CD4-positive, alpha-beta T cell (primary cell): Measurements from ENCODE around the gene LGI1. TPM values are rescaled to one million over a fixed set of nuclear protein-coding genes. Genes with fewer than 3 reads are reported as not detected.

Experiments used
- ATAC-seq: fragments of 200-7000 bp; cut with Tn5 transposase; one replicate; pipeline ENCODE4 v1.10.0; 2022; ENCODE audit warnings: mild to moderate bottlenecking; ENCODE audit not compliant: poor library complexity
- CTCF ChIA-PET: fragments of 350-600 bp; sonication (Branson Sonifier 250); formaldehyde crosslinking; loops from one replicate; lab custom pipeline; 2021; ENCODE audit warnings: antibody characterized with exemption, inconsistent platforms; lab: Charles Lee
- POLR2A ChIA-PET: fragments of 350-600 bp; sonication (Branson Sonifier 250); formaldehyde crosslinking; loops from one replicate; lab custom pipeline; 2021; ENCODE audit warnings: antibody characterized with exemption, inconsistent platforms; lab: Charles Lee
- DNase-seq, 14 experiments: peaks; one replicate each; pipeline ENCODE4 v3.0.0-alpha.2; 2013 to 2020; ENCODE audit warnings: mixed read lengths in 2 of 14
- H3K27ac ChIP-seq, 2 donors: one replicate each; pipeline versions ENCODE4 v1.5.1 to v1.7.0; 2013; ENCODE audit warnings: low read length in 2 of 2, low read depth in 1 of 2, mild to moderate bottlenecking in 1 of 2
- H3K27me3 ChIP-seq, 2 experiments: 1 replicate in 1 of 2; 2 replicates in 1 of 2; pipeline versions ENCODE4 v1.6.1 to v1.7.0; 2013; ENCODE audit warnings: low read length in 2 of 2, control low read depth in 1 of 2, mild to moderate bottlenecking in 1 of 2, moderate library complexity in 1 of 2; ENCODE audit not compliant: insufficient read depth in 2 of 2, control insufficient read depth in 1 of 2
- H3K36me3 ChIP-seq: one replicate; pipeline ENCODE4 v1.6.1; 2013; ENCODE audit warnings: low read length, control low read depth; ENCODE audit not compliant: insufficient read depth
- H3K4me1 ChIP-seq: one replicate; pipeline ENCODE4 v1.6.1; 2013; ENCODE audit warnings: low read length, control low read depth; ENCODE audit not compliant: insufficient read depth
- H3K4me3 ChIP-seq: one replicate; pipeline ENCODE4 v1.5.1; 2013; ENCODE audit warnings: mild to moderate bottlenecking, low read length, moderate library complexity
- H3K9me3 ChIP-seq, 2 experiments: 1 replicate in 1 of 2; 2 replicates in 1 of 2; pipeline versions ENCODE4 v1.6.1 to v1.7.0; 2013; ENCODE audit warnings: low read length in 2 of 2, mild to moderate bottlenecking in 2 of 2, control low read depth in 1 of 2, moderate library complexity in 1 of 2; ENCODE audit not compliant: control insufficient read depth in 1 of 2, insufficient read depth in 1 of 2
- H3K27ac Mint-ChIP-seq: one replicate; pipeline ENCODE4 v1.8.0; 2020; ENCODE audit warnings: mixed read lengths
- H3K27me3 Mint-ChIP-seq: one replicate; pipeline ENCODE4 v1.8.0; 2021; ENCODE audit warnings: mixed read lengths
- H3K36me3 Mint-ChIP-seq: one replicate; pipeline ENCODE4 v1.8.0; 2021; ENCODE audit warnings: low read depth, mixed read lengths
- H3K4me1 Mint-ChIP-seq: one replicate; pipeline ENCODE4 v1.8.0; 2021; ENCODE audit warnings: low read depth, mixed read lengths
- H3K4me3 Mint-ChIP-seq: one replicate; pipeline ENCODE4 v1.8.0; 2020; ENCODE audit warnings: mild to moderate bottlenecking, mixed read lengths
- H3K9me3 Mint-ChIP-seq: one replicate; pipeline ENCODE4 v1.8.0; 2020; ENCODE audit warnings: mixed read lengths
- CTCF ChIP-seq: fragments of 200-600 bp; IDR thresholded peaks from one replicate; pipeline ENCODE4 v1.8.0; 2022; ENCODE audit warnings: antibody characterized with exemption, mild to moderate bottlenecking
- intact Hi-C, 2 experiments: fragments of 100-400 bp; cut with DNase I in 1 of 2; cut with micrococcal nuclease in 1 of 2; formaldehyde crosslinking; loops; one replicate each; pipeline versions ENCODE4 v1.15.1 to v1.9.0; 2023 to 2025; cut with DNase I, micrococcal nuclease
- total RNA-seq, 174 experiments: library from RNA in 2 of 174; stranded (reverse) in 2 of 174; gene quantifications; one replicate each; pipeline ENCODE4 v1.2.3 and lab custom pipeline; 2021 to 2026

The LGI1 gene
- total RNA-seq, 2 experiments from 2014 or later: not detected

GRCh38 chr10:93752761-93753160 lies 5.0 kb upstream of the LGI1 start:
- ATAC-seq: no peak
- peaks cover 2% of the 10 kb centered on the region for H3K4me1 Mint-ChIP-seq

GRCh38 chr10:93753621-93754250 lies 4.0 kb upstream of the LGI1 start:
- Histone ChIP-seq H3K9me3 (no peaks in the 10 kb centered on the region), H3K27me3 (peaks cover 7 to 18% of the 10 kb centered on the region in 2 experiments), H3K27ac (no peak overlapping the region), H3K4me3 (no peak overlapping the region), H3K36me3 (no peaks in the 10 kb centered on the region), H3K4me1 (peaks cover 3% of the 10 kb centered on the region)
- H3K27me3 Mint-ChIP-seq: peaks cover 49% of the 10 kb centered on the region
- H3K36me3 Mint-ChIP-seq: no peaks in the 10 kb centered on the region
- H3K27ac Mint-ChIP-seq: no peak overlapping the region
- DNase-seq (no peak), ATAC-seq (no peak)
- H3K4me1 Mint-ChIP-seq: peaks cover 11% of the 10 kb centered on the region
- CTCF ChIA-PET: no interaction called here
- no peaks in the 10 kb centered on the region for H3K9me3 Mint-ChIP-seq
- TF ChIP-seq CTCF: no peak
- H3K4me3 Mint-ChIP-seq: no peak overlapping the region
- POLR2A ChIA-PET: no interaction called here
- intact Hi-C loops: no loop called here

More at GRCh38 chr10:93752761-93753160, 5.0 kb upstream of the LGI1 start:
- intact Hi-C loops: no loop called here
- POLR2A ChIA-PET: no interaction called here
- Mint-ChIP-seq H3K27me3 (peaks cover 39% of the 10 kb centered on the region), H3K9me3 (no peaks in the 10 kb centered on the region), H3K36me3 (no peaks in the 10 kb centered on the region), H3K4me3 (no peak overlapping the region), H3K27ac (no peak overlapping the region)
- H3K4me3 ChIP-seq: no peak overlapping the region
- peaks cover 1 to 9% of the 10 kb centered on the region in 2 experiments for H3K27me3 ChIP-seq
- no peak for DNase-seq
- no peaks in the 10 kb centered on the region for H3K36me3 ChIP-seq
- peaks cover 3% of the 10 kb centered on the region for H3K4me1 ChIP-seq
- H3K27ac ChIP-seq: no peak overlapping the region
- TF ChIP-seq CTCF: no peak
- CTCF ChIA-PET: no interaction called here
- no peaks in the 10 kb centered on the region for H3K9me3 ChIP-seq

- no peak overlapping the region for H3K27ac ChIP-seq
- ChIA-PET CTCF (no interaction called here), POLR2A (no interaction called here)
- no peaks in the 10 kb centered on the region for H3K9me3 ChIP-seq
- DNase-seq: no peak
- Mint-ChIP-seq H3K4me1 (peaks cover 11% of the 10 kb centered on the region), H3K27ac (no peak overlapping the region), H3K36me3 (no peaks in the 10 kb centered on the region), H3K27me3 (peaks cover 59% of the 10 kb centered on the region), H3K9me3 (no peaks in the 10 kb centered on the region), H3K4me3 (no peak overlapping the region)
- intact Hi-C loops: no loop called here
- ATAC-seq: no peak
- H3K4me1 ChIP-seq: peaks cover 3% of the 10 kb centered on the region
- H3K4me3 ChIP-seq: no peak overlapping the region
- peaks cover 11 to 29% of the 10 kb centered on the region in 2 experiments for H3K27me3 ChIP-seq
- TF ChIP-seq CTCF: no peak
- no peaks in the 10 kb centered on the region for H3K36me3 ChIP-seq
These were observed 3.0 kb upstream of the LGI1 start for GRCh38 chr10:93754761-93755160.
